SK-N-SH treated with all-trans-retinoic acid at 6 μM for 48 hours (cell line): Measurements from ENCODE around the gene PWWP2B.

Experiments
- ATAC-seq: fragments of 200-7000 bp; cut with Tn5 transposase; 3 replicates; pipeline ENCODE4 v1.9.1; 2020; ENCODE audit warnings: mild to moderate bottlenecking, moderate library complexity
- ARNTL ChIP-seq: fragments of 450-650 bp; formaldehyde crosslinking; IDR thresholded peaks from 2 replicates; pipeline ENCODE4 v1.5.0; 2020; ENCODE audit warnings: low read depth, mild to moderate bottlenecking, moderate library complexity, borderline replicate concordance
- BACH2 ChIP-seq: fragments of 250-450 bp; sonication (Bioruptor Pico); IDR thresholded peaks from 2 replicates; pipeline ENCODE4 v1.9.0; 2021; ENCODE audit warnings: mild to moderate bottlenecking, borderline replicate concordance
- ESRRG ChIP-seq: fragments of 250-450 bp; sonication (Bioruptor Pico); IDR thresholded peaks from 2 replicates; pipeline ENCODE4 v1.6.1; 2021; ENCODE audit warnings: mild to moderate bottlenecking
- GLIS3 ChIP-seq: fragments of 250-450 bp; sonication (Bioruptor Pico); IDR thresholded peaks from 2 replicates; pipeline ENCODE4 v1.5.0; 2020; ENCODE audit warnings: mild to moderate bottlenecking, moderate library complexity
- OSR1 ChIP-seq: fragments of 250-450 bp; sonication (Bioruptor Pico); IDR thresholded peaks from 2 replicates; pipeline ENCODE4 v1.8.0; 2022; ENCODE audit warnings: moderate library complexity, mild to moderate bottlenecking, inconsistent platforms
- PPARA ChIP-seq: fragments of 250-450 bp; sonication (Bioruptor Pico); IDR thresholded peaks from 2 replicates; pipeline ENCODE4 v1.5.0; 2020; ENCODE audit warnings: mild to moderate bottlenecking, borderline replicate concordance
- RARB ChIP-seq: fragments of 250-450 bp; sonication (Bioruptor Pico); IDR thresholded peaks from 2 replicates; pipeline ENCODE4 v1.8.0; 2021; ENCODE audit warnings: mild to moderate bottlenecking, moderate library complexity
- SNAI2 ChIP-seq: fragments of 250-450 bp; sonication (Bioruptor Pico); IDR thresholded peaks from 2 replicates; pipeline ENCODE4 v1.5.0; 2020; ENCODE audit warnings: mild to moderate bottlenecking, moderate library complexity
- TCF4 ChIP-seq: fragments of 250-450 bp; sonication (Bioruptor Pico); IDR thresholded peaks from 2 replicates; pipeline ENCODE4 v1.8.0; 2021; ENCODE audit warnings: mild to moderate bottlenecking, moderate library complexity, borderline replicate concordance
- TOX ChIP-seq: fragments of 250-450 bp; sonication (Bioruptor Pico); IDR thresholded peaks from 2 replicates; pipeline ENCODE4 v1.8.0; 2021; ENCODE audit warnings: mild to moderate bottlenecking, moderate library complexity, borderline replicate concordance
- ZC3H10 ChIP-seq: fragments of 250-450 bp; sonication (Bioruptor Pico); IDR thresholded peaks from 2 replicates; pipeline ENCODE4 v1.5.1; 2021; ENCODE audit warnings: mild to moderate bottlenecking, moderate library complexity
- ZFP3 ChIP-seq: fragments of 250-450 bp; sonication (Bioruptor Pico); IDR thresholded peaks from 2 replicates; pipeline ENCODE4 v1.5.0; 2020; ENCODE audit warnings: mild to moderate bottlenecking, moderate library complexity
- ZFP30 ChIP-seq: fragments of 450-650 bp; formaldehyde crosslinking; IDR thresholded peaks from 2 replicates; pipeline ENCODE4 v1.5.0; 2022; ENCODE audit warnings: mild to moderate bottlenecking, moderate library complexity
- ZNF70 ChIP-seq: fragments of 450-650 bp; formaldehyde crosslinking; IDR thresholded peaks from 2 replicates; pipeline ENCODE4 v1.5.0; 2020; ENCODE audit warnings: mild to moderate bottlenecking, moderate library complexity
- ZNF8 ChIP-seq: fragments of 450-650 bp; formaldehyde crosslinking; IDR thresholded peaks from 2 replicates; pipeline ENCODE4 v1.5.0; 2020; ENCODE audit warnings: mild to moderate bottlenecking, moderate library complexity
- TF ChIP-seq, protein P1 (sequence below): fragments of 250-450 bp; sonication (Bioruptor Pico); IDR thresholded peaks from 2 replicates; pipeline ENCODE4 v1.8.0; 2020; ENCODE audit warnings: mild to moderate bottlenecking, moderate library complexity, borderline replicate concordance
- TF ChIP-seq, protein P2 (sequence below): fragments of 250-450 bp; sonication (Bioruptor Pico); IDR thresholded peaks from 2 replicates; pipeline ENCODE4 v1.8.0; 2021; ENCODE audit warnings: low read depth, mild to moderate bottlenecking, moderate library complexity, borderline replicate concordance
- TF ChIP-seq, protein P3 (sequence below): fragments of 250-450 bp; sonication (Bioruptor Pico); IDR thresholded peaks from 2 replicates; pipeline ENCODE4 v1.5.1; 2021; ENCODE audit warnings: mild to moderate bottlenecking, moderate library complexity
- TF ChIP-seq, protein P4 (sequence below): fragments of 250-450 bp; sonication (Bioruptor Pico); IDR thresholded peaks from 2 replicates; pipeline ENCODE4 v1.5.1; 2020; ENCODE audit warnings: low read depth, mild to moderate bottlenecking, moderate library complexity
- TF ChIP-seq, protein P5 (sequence below): fragments of 250-450 bp; sonication (Bioruptor Pico); IDR thresholded peaks from 2 replicates; pipeline ENCODE4 v1.5.0; 2020; ENCODE audit warnings: mild to moderate bottlenecking, moderate library complexity

The PWWP2B gene

DNA sequence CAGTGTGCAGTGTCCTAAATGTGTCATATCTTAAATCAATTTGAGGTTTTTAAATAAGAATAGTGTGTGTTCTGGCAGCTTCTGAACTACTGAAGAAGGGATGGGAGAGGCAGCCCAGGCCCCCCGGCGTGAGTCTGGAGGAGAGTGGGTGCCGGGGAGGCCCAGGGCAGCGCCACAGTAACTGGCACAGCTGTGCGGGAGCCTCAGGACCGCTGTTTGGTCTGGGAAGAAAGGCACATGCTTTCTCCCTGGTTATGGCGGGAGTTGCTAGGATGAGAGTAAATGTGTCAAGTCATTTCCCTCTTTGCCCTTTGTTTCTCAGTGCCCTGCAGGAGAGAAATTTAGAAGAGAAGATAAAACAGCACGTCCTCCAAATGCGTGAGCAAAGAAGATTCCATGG lies 31.9 kb upstream of the PWWP2B start (continued):
- TF ChIP-seq, protein P1, sequence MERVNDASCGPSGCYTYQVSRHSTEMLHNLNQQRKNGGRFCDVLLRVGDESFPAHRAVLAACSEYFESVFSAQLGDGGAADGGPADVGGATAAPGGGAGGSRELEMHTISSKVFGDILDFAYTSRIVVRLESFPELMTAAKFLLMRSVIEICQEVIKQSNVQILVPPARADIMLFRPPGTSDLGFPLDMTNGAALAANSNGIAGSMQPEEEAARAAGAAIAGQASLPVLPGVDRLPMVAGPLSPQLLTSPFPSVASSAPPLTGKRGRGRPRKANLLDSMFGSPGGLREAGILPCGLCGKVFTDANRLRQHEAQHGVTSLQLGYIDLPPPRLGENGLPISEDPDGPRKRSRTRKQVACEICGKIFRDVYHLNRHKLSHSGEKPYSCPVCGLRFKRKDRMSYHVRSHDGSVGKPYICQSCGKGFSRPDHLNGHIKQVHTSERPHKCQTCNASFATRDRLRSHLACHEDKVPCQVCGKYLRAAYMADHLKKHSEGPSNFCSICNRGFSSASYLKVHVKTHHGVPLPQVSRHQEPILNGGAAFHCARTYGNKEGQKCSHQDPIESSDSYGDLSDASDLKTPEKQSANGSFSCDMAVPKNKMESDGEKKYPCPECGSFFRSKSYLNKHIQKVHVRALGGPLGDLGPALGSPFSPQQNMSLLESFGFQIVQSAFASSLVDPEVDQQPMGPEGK, result no peak
- TF ChIP-seq TOX (CRISPR knock-in tag) (no peak), PPARA (CRISPR knock-in tag) (no peak), ZFP3 (no peak), ZNF70 (CRISPR knock-in tag) (no peak), OSR1 (CRISPR knock-in tag) (no peak)
- TF ChIP-seq, protein P2, sequence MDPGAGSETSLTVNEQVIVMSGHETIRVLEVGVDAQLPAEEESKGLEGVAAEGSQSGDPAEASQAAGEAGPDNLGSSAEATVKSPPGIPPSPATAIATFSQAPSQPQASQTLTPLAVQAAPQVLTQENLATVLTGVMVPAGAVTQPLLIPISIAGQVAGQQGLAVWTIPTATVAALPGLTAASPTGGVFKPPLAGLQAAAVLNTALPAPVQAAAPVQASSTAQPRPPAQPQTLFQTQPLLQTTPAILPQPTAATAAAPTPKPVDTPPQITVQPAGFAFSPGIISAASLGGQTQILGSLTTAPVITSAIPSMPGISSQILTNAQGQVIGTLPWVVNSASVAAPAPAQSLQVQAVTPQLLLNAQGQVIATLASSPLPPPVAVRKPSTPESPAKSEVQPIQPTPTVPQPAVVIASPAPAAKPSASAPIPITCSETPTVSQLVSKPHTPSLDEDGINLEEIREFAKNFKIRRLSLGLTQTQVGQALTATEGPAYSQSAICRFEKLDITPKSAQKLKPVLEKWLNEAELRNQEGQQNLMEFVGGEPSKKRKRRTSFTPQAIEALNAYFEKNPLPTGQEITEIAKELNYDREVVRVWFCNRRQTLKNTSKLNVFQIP (CRISPR knock-in tag), result no peak

DNA sequence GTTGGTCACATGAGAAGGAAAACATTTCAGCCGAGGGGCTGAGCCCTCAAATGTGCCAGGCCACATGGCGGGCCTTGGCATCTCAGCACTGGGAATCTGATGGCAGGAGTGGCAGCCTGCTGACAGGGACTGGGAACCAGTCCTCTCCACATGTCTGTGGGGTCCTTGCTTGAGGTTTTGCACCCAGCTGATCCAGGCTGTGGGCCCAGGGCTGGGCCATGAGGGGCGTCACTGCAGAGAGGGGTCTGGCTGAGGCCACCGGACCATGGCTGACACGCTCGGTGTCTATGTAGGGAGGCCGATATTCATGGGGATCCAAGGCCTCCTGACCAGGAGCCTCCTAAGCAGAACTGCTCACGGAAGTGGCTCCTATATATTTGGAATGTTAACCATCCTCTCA lies 31.0 kb upstream of the PWWP2B start:
- no peak for TF ChIP-seq ZNF70 (CRISPR knock-in tag)
- TF ChIP-seq GLIS3 (CRISPR knock-in tag), result no peak
- TF ChIP-seq TCF4 (CRISPR knock-in tag), result no peak
- TF ChIP-seq OSR1 (CRISPR knock-in tag), result no peak
- TF ChIP-seq, protein P2 (CRISPR knock-in tag), result no peak
- no peak for TF ChIP-seq BACH2 (CRISPR knock-in tag)
- TF ChIP-seq, protein P1, result no peak
- TF ChIP-seq, protein P3, sequence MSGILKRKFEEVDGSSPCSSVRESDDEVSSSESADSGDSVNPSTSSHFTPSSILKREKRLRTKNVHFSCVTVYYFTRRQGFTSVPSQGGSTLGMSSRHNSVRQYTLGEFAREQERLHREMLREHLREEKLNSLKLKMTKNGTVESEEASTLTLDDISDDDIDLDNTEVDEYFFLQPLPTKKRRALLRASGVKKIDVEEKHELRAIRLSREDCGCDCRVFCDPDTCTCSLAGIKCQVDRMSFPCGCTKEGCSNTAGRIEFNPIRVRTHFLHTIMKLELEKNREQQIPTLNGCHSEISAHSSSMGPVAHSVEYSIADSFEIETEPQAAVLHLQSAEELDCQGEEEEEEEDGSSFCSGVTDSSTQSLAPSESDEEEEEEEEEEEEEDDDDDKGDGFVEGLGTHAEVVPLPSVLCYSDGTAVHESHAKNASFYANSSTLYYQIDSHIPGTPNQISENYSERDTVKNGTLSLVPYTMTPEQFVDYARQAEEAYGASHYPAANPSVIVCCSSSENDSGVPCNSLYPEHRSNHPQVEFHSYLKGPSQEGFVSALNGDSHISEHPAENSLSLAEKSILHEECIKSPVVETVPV (CRISPR knock-in tag), result no peak
- TF ChIP-seq ESRRG (CRISPR knock-in tag), result no peak
- no peak for TF ChIP-seq ZC3H10 (CRISPR knock-in tag)
- no peak for ATAC-seq

DNA sequence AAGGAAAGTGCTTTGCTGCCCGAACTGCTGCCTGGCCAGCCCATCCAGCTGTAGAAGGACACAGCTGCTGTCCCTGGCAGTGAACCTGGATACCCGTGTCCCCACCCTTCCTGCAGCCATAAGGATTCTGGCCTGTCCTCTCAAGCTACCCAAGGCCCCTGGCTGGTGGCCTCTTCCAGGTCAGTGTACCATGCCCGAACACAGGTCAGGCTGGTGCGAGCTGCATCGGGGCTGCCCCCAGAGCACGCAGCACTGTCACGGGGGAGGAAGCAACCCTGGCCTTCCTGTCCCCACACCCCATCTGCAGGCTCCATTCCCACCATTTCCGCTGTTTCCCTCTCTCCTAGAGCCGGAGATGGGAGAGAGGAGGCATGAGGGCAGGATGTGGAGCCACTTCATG lies 30.5 kb upstream of the PWWP2B start:
- no peak for ATAC-seq

More for the DNA sequence above, 30.5 kb upstream of the PWWP2B start:
- TF ChIP-seq, protein P2 (CRISPR knock-in tag), result no peak
- TF ChIP-seq, protein P4, sequence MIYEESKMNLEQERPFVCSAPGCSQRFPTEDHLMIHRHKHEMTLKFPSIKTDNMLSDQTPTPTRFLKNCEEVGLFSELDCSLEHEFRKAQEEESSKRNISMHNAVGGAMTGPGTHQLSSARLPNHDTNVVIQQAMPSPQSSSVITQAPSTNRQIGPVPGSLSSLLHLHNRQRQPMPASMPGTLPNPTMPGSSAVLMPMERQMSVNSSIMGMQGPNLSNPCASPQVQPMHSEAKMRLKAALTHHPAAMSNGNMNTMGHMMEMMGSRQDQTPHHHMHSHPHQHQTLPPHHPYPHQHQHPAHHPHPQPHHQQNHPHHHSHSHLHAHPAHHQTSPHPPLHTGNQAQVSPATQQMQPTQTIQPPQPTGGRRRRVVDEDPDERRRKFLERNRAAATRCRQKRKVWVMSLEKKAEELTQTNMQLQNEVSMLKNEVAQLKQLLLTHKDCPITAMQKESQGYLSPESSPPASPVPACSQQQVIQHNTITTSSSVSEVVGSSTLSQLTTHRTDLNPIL (CRISPR knock-in tag), result no peak
- no peak for TF ChIP-seq ESRRG (CRISPR knock-in tag)
- no peak for TF ChIP-seq ZFP3
- TF ChIP-seq, protein P1, result no peak
- no peak for TF ChIP-seq SNAI2 (CRISPR knock-in tag)
- TF ChIP-seq, protein P5, sequence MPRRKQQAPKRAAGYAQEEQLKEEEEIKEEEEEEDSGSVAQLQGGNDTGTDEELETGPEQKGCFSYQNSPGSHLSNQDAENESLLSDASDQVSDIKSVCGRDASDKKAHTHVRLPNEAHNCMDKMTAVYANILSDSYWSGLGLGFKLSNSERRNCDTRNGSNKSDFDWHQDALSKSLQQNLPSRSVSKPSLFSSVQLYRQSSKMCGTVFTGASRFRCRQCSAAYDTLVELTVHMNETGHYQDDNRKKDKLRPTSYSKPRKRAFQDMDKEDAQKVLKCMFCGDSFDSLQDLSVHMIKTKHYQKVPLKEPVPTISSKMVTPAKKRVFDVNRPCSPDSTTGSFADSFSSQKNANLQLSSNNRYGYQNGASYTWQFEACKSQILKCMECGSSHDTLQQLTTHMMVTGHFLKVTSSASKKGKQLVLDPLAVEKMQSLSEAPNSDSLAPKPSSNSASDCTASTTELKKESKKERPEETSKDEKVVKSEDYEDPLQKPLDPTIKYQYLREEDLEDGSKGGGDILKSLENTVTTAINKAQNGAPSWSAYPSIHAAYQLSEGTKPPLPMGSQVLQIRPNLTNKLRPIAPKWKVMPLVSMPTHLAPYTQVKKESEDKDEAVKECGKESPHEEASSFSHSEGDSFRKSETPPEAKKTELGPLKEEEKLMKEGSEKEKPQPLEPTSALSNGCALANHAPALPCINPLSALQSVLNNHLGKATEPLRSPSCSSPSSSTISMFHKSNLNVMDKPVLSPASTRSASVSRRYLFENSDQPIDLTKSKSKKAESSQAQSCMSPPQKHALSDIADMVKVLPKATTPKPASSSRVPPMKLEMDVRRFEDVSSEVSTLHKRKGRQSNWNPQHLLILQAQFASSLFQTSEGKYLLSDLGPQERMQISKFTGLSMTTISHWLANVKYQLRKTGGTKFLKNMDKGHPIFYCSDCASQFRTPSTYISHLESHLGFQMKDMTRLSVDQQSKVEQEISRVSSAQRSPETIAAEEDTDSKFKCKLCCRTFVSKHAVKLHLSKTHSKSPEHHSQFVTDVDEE (CRISPR knock-in tag), result no peak
- TF ChIP-seq ZFP30 (CRISPR knock-in tag), result no peak
- TF ChIP-seq GLIS3 (CRISPR knock-in tag), result no peak
- no peak for TF ChIP-seq ZNF8 (CRISPR knock-in tag)
- no peak for TF ChIP-seq OSR1 (CRISPR knock-in tag)
- no peak for TF ChIP-seq PPARA (CRISPR knock-in tag)
- TF ChIP-seq ARNTL, result no peak
- TF ChIP-seq ZC3H10 (CRISPR knock-in tag), result no peak
- TF ChIP-seq RARB, result no peak
- TF ChIP-seq TCF4 (CRISPR knock-in tag), result no peak
